Measurements from ENCODE around the gene NPIPA5.
"Not testable (repeated sequence)": the region's sequence is repeated elsewhere in the genome, so short reads cannot be mapped to it uniquely, and the experiment has no call there.

NPIPA5 gene

GRCh38 chr16:15399317-15399716, 21.2 kb upstream of the NPIPA5 start:
- no peak for ATAC-seq
- TF ChIP-seq GLIS3 (CRISPR knock-in tag; IDR thresholded peaks at IDR 0.05) (no peak), PPARA (CRISPR knock-in tag; IDR thresholded peaks at IDR 0.05; ENCODE audit: borderline replicate concordance) (no peak), ZNF8 (CRISPR knock-in tag; IDR thresholded peaks at IDR 0.05) (no peak), CSRNP3 (CRISPR knock-in tag; IDR thresholded peaks at IDR 0.05) (no peak), TOX (CRISPR knock-in tag; IDR thresholded peaks at IDR 0.05; ENCODE audit: borderline replicate concordance) (no peak), ZNF565 (CRISPR knock-in tag; conservative IDR thresholded peaks at IDR 0.05; ENCODE audit: low read depth) (no peak), CSDC2 (CRISPR knock-in tag; IDR thresholded peaks at IDR 0.05) (no peak), ISL1 (CRISPR knock-in tag; IDR thresholded peaks at IDR 0.05) (no peak)

GRCh38 chr16:15398618-15399316, 20.7 kb upstream of the NPIPA5 start:
- ATAC-seq = no peak
- no peak for TF ChIP-seq ZFP3 (CRISPR knock-in tag; IDR thresholded peaks at IDR 0.05)
- TF ChIP-seq RARB (CRISPR knock-in tag; IDR thresholded peaks at IDR 0.05) = no peak
- TF ChIP-seq ZNF70 (CRISPR knock-in tag; IDR thresholded peaks at IDR 0.05) = no peak
- no peak for TF ChIP-seq ESRRG (CRISPR knock-in tag; IDR thresholded peaks at IDR 0.05)
- TF ChIP-seq PPARA (CRISPR knock-in tag; IDR thresholded peaks at IDR 0.05; ENCODE audit: borderline replicate concordance) = no peak
- TF ChIP-seq GLIS3 (CRISPR knock-in tag; IDR thresholded peaks at IDR 0.05) = no peak
- TF ChIP-seq ZNF565 (CRISPR knock-in tag; conservative IDR thresholded peaks at IDR 0.05; ENCODE audit: low read depth) = no peak
- TF ChIP-seq ZC3H10 (CRISPR knock-in tag; IDR thresholded peaks at IDR 0.05) = no peak
- no peak for TF ChIP-seq TOX (CRISPR knock-in tag; IDR thresholded peaks at IDR 0.05; ENCODE audit: borderline replicate concordance)
- TF ChIP-seq ZFP30 (CRISPR knock-in tag; IDR thresholded peaks at IDR 0.05) = no peak
- no peak for TF ChIP-seq SNAI2 (CRISPR knock-in tag; IDR thresholded peaks at IDR 0.05)
- no peak for TF ChIP-seq OSR1 (CRISPR knock-in tag; IDR thresholded peaks at IDR 0.05)
- no peak for TF ChIP-seq TCF4 (CRISPR knock-in tag; IDR thresholded peaks at IDR 0.05; ENCODE audit: borderline replicate concordance)
- TF ChIP-seq TSHZ2 (CRISPR knock-in tag; IDR thresholded peaks at IDR 0.05) = no peak
- no peak for TF ChIP-seq ISL1 (CRISPR knock-in tag; IDR thresholded peaks at IDR 0.05)
- no peak for TF ChIP-seq ZNF8 (CRISPR knock-in tag; IDR thresholded peaks at IDR 0.05)
- TF ChIP-seq BACH2 (CRISPR knock-in tag; IDR thresholded peaks at IDR 0.05; ENCODE audit: borderline replicate concordance) = no peak
- TF ChIP-seq POU6F1 (CRISPR knock-in tag; IDR thresholded peaks at IDR 0.05; ENCODE audit: borderline replicate concordance, low read depth) = no peak
- no peak for TF ChIP-seq CREB5 (CRISPR knock-in tag; IDR thresholded peaks at IDR 0.05; ENCODE audit: low read depth)

- TF ChIP-seq RARB (CRISPR knock-in tag; IDR thresholded peaks at IDR 0.05) = no peak
- no peak for TF ChIP-seq TCF4 (CRISPR knock-in tag; IDR thresholded peaks at IDR 0.05; ENCODE audit: borderline replicate concordance)
- TF ChIP-seq ESRRG (CRISPR knock-in tag; IDR thresholded peaks at IDR 0.05) = no peak
- no peak for ATAC-seq
Observed at GRCh38 chr16:15396948-15397594, 19.0 kb upstream of the NPIPA5 start.

GRCh38 chr16:15396509-15396829, 18.4 kb upstream of the NPIPA5 start:
- not testable (repeated sequence) for ATAC-seq

- peak; percentile 90 for ATAC-seq
Observed at GRCh38 chr16:15395631-15396508, 17.8 kb upstream of the NPIPA5 start, which contains the start of gene MPV17L. Gene MPV17L (plus strand): TSS chr16:15395754. CDS start chr16:15395898, 144 bp downstream.

GRCh38 chr16:15393025-15393424, 14.9 kb upstream of the NPIPA5 start:
- ATAC-seq = not testable (repeated sequence)

GRCh38 chr16:15389916-15390315, 11.8 kb upstream of the NPIPA5 start:
- ATAC-seq = not testable (repeated sequence)

GRCh38 chr16:15388060-15388459, 10.0 kb upstream of the NPIPA5 start:
- not testable (repeated sequence) for ATAC-seq
